HG03354 (cell line): ENCODE results near the gene LRRC28.
"Not testable (repeated sequence)": the region's sequence is repeated elsewhere in the genome, so short reads cannot be mapped to it uniquely, and the experiment has no call there.

Experiments used
- ATAC-seq: cut with Tn5 transposase; IDR thresholded peaks from one replicate; pipeline ENCODE4 v1.9.1; 2021; ENCODE audit warnings: mild to moderate bottlenecking; ENCODE audit not compliant: unreplicated experiment, poor library complexity, severe bottlenecking

The LRRC28 gene

GRCh38 chr15:99250857-99251841, at the start of gene LRRC28:
Gene LRRC28, plus strand, starts transcription at chr15:99251481. Its CDS starts 4,477 bp downstream, at chr15:99255958.
- peak; percentile 92 for ATAC-seq

DNA sequence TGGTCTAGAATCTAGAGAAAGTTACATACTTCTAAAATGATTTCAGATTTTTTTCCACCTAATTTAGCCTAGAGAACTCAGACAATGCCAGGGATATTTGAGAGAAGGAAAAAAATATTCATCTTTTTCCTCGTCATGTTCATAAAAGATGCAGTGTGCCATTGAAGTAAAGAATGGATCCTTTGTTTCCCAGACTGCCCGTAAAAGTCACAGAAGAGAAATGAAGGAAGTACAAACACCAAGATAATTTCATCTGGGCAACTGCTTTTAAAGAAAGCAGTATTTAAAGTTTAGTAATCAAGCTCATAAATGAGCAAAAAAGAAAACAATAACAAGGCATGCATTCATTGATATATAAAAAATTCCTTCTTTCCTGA, 49.1 kb upstream of the LRRC28 start:
- ATAC-seq: no peak

DNA sequence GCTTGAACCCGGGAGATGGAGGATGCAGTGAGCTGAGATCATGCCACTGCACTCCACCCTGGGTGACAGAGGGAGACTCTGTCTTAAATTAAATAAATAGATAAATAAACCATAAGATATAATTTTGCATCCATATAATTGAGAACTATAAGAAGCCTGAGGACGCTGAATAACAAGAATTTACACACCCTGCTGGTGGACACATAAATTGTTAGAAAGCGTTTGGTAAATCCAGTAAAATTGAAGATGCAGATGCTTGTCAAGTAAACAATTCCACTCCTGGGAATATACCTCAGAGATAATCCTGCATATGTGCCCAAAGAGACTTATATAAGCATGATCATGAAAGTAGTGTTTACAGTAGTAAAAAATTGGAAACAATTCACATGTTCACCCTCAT, 43.6 kb upstream of the LRRC28 start:
- ATAC-seq: no peak

DNA sequence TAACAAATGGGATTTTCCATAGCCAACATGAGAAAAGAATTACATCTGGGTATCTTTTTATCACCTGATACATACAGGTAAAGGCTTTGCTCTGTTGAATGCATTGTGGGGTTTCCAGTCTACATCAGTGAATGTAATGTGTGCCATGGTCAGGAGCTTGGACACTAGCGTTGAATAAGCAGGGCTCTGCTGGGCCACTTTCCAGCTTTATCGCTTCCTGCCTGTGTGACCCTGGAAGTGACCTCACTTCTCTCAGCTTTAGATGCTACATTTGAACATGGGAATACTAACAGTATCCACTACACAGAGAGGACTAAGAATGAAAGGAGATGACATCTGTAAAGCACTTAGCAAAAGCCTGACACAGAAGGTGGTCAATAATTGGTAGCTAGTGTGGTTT, 42.0 kb upstream of the LRRC28 start:
- no peak for ATAC-seq

DNA sequence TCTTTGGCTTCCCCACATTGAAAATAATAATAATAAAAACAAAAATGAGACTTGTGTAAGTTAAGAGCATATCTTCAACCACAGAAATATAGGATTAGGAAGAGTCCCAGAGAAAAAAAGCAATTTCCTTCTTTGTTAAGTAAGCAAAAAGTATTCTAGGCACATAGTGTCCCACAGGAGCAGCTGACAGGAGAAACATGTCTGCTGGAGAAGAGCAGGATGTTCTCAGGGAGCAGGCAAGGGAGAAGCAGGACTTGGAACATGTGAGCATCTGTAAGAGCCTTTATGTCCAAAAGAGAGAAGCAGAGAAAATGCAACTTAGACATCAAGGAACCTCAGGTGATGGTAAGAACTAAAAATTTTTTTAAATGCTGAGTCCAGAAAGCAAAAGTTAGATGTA, 40.9 kb upstream of the LRRC28 start:
- no peak for ATAC-seq

- no peak for ATAC-seq
Observed at GRCh38 chr15:99211926-99212325, 39.4 kb upstream of the LRRC28 start.

DNA sequence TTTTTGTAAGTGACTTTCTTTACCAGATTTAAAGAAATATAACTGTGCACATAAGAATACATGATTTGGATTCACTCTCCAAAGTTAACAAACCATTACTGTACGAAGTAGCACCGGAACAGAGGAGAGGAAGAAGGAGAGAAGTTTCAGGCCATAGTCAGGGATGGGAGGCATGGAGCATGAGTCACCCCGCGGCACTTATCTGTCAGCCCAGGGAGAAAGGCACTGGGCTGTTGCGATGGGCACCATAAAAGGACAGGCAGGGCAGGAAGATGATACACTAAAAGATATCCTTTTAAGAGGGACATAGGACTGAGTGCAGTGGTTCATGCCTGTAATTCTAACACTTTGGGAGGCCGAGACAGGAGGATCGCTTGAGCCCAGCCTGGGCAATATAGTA, 38.9 kb upstream of the LRRC28 start:
- ATAC-seq: no peak

GRCh38 chr15:99213187-99213811, 38.0 kb upstream of the LRRC28 start:
- ATAC-seq: peak; percentile 92

- no peak for ATAC-seq
Observed at GRCh38 chr15:99224372-99225214, 26.7 kb upstream of the LRRC28 start.

DNA sequence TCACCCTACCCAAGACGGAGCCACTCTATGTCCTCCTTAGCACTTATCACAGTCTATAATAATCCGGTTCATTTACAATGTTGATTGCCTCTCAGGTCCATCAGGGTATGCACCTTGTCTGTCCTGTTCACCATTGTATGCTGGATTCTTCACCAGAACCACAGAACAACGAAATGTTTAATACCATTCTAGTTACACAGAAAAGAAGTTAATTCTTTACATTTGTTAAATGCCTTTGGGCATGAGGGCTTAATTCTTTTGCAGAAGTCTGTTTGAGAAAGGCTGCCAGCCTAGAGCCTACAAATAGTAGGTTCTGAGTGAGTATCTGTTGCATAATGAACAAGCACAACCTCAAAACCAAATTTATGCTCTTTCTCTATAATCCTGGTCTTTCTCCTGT, 24.5 kb upstream of the LRRC28 start:
- no peak for ATAC-seq

DNA sequence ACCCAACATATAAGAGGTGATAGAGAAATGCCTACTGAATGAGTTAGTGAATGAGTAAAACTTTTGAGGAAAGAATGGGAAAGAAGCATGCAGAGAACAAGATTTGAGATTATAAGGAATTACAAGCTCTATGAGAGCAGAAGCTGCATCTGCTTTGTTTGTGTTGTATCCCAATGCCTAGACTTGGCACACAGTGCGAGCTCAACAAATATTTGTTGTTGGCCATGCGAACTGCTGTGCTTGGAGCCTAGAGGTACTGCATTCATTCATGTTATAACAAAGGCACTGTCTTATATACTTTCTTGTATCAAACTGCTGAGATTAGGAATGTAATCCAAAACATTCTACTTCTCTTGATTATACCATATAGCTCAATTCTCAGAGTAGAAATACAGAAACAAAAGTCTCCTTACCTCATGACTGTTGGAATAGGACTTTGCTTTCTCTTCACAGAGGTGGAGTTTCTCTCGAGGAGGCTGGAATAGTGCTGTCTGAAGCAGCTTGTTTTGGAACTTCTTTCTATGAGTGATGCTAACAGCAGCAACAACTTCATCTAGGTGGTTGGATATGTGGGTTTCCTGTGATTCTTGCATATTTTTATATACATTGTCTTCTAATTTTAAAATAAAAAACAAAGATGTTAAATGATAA, 23.0 kb upstream of the LRRC28 start:
- no peak for ATAC-seq

DNA sequence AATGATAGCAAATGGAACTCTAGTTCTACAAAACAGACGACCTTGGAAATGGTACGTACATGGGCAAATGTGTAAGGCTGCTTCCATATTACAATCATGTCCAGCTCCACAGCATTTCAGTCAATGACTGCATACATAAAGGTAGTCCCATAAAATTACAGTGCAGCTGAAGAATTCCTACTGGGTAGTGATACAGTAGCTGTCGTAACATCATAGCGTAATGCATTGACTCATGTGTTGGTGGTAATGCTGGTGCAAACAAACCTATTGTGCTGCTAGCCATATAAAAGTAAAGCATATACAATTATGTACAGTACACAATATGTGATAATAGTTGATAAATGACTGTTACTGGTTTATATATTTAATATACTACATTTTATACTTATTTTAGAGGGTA, 20.4 kb upstream of the LRRC28 start:
- ATAC-seq: no peak

- no peak for ATAC-seq
Observed at GRCh38 chr15:99232740-99233139, 18.5 kb upstream of the LRRC28 start.

DNA sequence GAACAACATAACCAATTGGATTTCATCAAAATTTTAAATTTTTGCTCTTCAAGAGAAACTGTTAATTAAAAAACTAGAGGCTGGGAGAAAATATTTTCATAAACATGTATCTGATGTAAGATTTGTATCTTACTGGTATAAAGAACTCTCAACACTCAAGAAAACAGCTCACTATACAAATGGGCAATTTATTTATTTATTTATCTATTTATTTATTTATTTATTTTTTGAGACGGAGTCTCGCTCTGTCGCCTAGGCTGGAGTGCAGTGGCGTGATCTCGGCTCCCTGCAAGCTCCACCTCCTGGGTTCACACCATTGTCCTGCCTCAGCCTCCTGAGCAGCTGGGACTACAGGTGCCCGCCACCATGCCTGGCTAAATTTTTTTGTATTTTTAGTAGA, 17.1 kb upstream of the LRRC28 start:
- ATAC-seq: not testable (repeated sequence)

DNA sequence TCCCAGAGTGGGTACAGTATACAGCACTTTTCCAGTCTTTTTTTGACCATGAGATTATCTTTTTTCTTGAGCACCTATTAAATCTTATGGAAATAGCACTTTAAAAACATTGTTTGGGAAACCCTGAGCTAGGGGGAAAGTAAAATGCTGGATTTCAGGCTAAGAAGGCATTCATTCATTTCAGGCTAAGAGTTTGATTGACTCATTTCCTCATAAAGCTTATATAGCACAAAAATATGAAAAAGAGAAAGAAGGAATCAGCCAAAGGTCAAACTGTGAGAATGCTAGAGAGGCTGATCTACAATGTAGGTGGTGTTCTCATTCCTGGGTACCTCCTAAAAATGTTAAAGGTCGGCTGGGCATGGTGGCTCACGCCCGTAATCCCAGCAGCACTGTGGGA, 12.4 kb upstream of the LRRC28 start:
- ATAC-seq: no peak

DNA sequence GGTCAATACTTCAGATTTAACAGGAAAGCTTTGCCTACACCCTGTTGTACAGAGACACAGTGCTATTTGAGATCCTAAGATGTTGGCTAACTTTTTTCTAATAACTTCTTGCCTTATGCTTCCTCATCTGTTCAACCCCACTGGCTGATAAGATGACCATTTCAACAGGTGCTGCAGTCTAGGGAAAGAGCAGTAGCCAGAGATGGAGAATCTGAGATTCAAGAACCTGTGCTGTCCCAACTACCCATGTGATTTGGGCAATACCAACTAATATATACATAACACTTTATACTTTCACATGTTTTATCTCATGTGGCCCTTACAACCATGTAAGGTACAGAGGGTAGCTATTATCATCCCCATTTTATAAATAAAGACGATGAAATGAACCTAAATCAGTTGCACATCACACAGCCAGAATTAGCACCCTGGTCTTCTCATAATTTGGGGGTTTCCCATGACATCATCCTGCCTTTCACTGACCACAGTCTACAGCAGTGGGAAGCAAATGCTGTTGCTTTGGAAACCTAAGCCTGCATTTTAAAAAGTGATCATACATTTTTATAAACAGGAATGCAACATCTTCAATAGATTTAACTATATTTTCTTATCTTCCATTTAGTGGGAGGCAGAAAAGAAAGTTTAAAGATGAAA, 11.6 kb upstream of the LRRC28 start:
- ATAC-seq: peak; percentile 97

DNA sequence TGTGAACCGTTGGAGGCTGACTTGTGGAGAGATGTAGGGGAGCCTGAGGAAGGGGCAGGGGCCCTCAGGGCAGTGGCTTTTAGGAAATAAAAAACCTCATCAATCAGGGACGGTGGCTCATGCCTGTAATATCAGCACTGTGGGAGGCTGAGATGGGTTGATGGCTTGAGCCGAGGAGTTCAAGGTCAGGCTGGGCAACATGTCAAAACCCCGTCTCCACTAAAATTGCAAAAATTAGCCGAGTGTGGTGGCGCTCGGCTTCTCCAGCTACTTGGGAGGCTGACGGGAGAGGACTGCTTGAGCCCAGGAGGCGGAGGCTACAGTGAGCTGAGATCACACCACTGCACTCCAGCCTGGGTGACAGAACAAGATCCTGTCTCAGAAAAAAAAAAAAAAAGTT, 9.5 kb upstream of the LRRC28 start:
- ATAC-seq: no peak

DNA sequence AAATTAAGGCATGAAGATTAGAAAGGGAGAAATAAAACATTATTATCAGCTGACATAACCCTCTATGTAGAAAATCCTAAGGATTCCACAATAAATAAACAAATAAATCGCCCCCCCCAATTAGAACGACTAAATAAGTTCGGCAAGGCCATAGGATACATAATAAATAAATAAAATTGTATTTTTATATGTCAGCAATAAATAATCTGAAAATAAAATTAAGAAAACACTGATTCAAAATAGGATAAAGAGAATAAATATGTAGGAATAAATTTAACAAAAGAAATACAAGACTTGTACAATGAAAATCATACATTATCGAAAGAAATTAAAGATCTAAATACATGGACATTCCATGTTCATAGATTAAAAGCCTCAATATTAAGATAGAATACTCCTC, 7.0 kb upstream of the LRRC28 start:
- ATAC-seq: no peak

DNA sequence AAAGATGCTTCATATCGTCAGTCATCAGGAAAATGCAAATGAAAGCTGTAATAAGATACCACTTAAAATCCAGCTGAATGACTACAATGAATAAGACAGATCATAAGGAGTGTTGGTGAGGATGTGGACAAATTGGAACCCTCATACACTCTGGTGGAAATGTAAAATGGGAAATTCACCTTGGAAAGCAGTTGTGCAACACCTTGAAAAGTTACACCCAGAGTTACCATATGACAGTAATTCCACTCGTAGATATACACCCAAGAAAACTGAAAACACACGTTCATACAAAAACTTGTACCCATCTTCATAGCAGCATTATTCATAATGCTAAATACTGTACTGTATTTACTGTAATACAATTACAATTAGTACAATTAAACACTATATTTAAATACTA, 4.2 kb upstream of the LRRC28 start:
- no peak for ATAC-seq
